Erythroblast (primary cell): ENCODE measurements around the gene MALL.
"Not testable (repeated sequence)": the region's sequence is repeated elsewhere in the genome, so short reads cannot be mapped to it uniquely, and the experiment has no call there.

Experiments used
- DNase-seq, 2 experiments: peaks; one replicate each; lab custom pipeline; 2025; lab: John Stamatoyannopoulos, UW
- GATA1 ChIP-seq: IDR thresholded peaks from 2 replicates; pipeline ENCODE4 v1.6.1; 2011; ENCODE audit warnings: low read depth, mild to moderate bottlenecking, control low read depth, low read length, moderate library complexity
- POLR2A ChIP-seq: IDR thresholded peaks from 2 replicates; pipeline ENCODE4 v1.6.1; 2011; ENCODE audit warnings: mild to moderate bottlenecking, low read length

The MALL gene

DNA sequence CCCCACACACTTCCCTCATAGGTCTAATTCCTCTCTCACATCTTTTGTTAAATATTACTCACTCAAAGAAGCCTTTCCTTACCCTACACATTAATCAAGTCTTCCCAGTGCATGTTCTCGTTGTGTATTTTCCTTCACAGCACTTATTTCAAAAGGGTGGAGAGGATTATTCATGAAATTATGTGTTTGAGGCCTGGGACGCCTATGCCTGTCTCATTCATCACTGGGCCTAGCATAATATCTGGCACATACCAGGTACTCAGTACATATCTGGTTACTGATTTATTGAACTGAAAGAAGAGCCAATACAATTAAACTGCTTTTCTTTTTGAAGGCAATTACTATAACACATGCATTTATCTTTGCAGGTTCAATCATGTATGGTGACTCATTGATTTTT lies 15.1 kb upstream of the MALL start:
- DNase-seq = no peak
- TF ChIP-seq GATA1 (no peak), POLR2A (no peak)

GRCh38 chr2:110126906-110127305 lies 11.3 kb upstream of the MALL start:
- DNase-seq = no peak

DNA sequence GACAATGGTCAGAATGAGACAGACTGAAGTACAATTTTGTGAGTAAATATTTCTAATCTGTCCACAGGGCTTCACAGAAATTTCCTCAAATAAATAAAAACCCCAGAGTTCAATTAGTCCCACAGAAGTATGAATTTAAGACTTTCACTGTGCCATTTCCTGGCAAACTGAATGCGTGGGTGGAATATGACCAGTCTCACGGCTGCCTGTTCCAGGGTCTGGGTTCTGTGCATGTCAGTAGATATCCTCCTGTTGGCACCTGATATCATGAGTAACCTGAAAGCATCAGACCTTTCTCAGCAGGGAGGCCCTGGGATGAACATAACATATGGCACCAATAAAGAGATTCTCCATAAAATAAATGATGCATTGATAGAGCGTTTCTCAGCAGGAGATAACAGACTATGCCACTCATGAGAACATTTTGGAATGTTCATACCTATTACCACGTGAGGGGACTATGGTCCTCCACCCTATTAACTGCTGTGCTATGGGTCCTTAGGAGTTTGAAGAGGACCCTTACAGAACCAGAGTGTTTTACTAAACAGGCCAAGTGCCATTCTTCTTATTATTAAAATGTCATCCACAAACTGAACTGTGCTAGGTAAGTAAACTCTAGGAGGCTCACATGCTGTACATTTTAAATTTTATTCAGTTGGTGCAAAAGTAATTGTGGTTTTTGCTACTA lies 10.6 kb upstream of the MALL start:
- TF ChIP-seq GATA1 (no peak), POLR2A (no peak)
- no peak for DNase-seq

More at GRCh38 chr2:110126906-110127305, 11.3 kb upstream of the MALL start:
- TF ChIP-seq GATA1 (no peak), POLR2A (no peak)

GRCh38 chr2:110124939-110125691 lies 9.5 kb upstream of the MALL start:
- DNase-seq = no peak
- TF ChIP-seq POLR2A (no peak), GATA1 (no peak)

DNA sequence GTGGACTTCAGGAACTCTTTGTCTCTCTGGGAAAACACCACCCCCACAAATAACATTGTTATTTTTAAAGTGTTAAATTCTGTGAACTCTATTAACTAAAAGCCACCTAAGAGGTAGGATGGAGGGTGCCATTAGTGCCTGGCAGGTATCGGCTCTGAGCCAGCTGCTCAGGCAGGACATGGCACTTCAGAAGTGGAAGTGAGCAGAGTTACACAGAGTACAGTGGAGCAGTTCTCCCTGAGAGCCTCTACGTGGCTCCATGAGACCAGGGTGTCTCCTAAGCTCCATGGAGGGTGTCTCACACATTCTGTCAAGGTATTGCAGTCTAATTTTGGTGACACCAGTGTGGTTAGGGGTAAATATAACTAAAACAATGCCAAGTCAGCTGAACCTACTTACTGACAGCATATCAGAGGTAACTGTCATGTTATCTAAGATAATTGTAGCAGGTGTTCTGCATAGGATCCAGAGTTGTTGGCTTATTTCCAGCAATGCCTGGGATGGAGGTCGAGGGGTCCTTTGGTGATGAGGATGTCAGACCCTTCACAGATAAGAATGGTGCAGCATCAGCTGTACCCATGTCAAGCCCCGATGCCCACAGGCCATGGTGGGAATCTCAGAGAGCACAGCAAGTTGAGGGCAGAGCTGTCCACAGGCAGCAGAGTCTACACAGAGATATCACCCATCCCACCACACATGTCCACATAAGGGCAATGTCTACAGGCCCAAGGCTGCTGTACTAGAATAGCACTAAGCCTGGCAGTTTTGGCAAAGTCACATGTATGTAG lies 8.6 kb upstream of the MALL start:
- no peak for DNase-seq
- TF ChIP-seq GATA1 (no peak), POLR2A (no peak)

- TF ChIP-seq POLR2A (no peak), GATA1 (no peak)
- DNase-seq = no peak
Observed at GRCh38 chr2:110121592-110121991, 6.0 kb upstream of the MALL start.

DNA sequence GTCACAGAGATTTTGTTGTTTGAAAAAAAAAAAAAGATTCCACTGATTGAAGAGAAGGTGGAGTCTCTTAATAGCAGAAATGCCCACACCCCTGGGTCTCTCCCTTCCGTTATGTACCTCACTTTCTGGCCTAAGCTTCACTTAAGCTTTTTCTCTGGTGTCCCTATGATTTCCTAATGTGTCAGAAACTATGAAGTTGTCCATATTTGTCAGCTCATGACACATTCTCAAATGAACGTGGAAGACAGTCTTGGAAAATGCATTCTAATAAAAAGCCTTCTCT lies 5.4 kb upstream of the MALL start:
- TF ChIP-seq GATA1 = no peak
- TF ChIP-seq POLR2A = no peak
- DNase-seq = no peak

- no peak for DNase-seq
- TF ChIP-seq POLR2A = no peak
- no peak for TF ChIP-seq GATA1
Observed at GRCh38 chr2:110120171-110121051, 4.8 kb upstream of the MALL start.

DNA sequence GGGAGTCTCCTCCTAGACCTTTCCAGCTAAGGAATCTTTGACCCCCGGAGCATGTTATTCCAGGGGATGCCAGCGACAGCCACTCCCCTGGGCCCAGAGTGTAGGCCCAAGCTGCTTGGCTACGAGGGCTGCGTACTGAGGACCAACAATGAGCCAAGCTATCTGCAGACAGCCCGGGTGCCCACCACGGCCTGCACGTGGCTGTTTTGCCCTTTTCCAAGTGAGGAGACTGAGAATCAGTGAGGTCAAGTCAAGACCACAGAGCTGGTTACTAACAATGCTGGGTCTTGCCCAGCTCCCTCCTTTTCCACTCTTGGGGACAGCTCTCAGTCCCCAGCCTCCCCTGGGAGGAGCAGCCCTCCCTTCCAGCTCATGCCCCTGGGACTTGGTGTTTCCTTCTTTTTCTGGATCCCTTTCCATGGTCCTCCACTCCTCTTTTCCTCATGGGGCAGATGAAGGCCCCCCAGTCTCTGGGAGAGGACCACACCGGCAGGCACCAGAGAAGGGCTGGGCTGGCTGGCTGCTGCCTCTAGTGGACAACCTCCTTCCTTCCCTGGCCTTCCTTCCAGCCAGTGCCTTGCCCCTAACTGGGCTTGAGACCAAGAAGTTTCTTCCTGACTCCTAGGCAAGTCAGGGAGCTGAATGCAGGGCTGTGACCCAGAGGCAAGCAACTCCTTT lies 550 bp upstream of the MALL start:
- no peak for DNase-seq
- TF ChIP-seq GATA1 (no peak), POLR2A (no peak)

GRCh38 chr2:110114831-110115255 lies 779 bp downstream of the MALL start:
- no peak for TF ChIP-seq GATA1
- no peak for TF ChIP-seq POLR2A
- DNase-seq = no peak

DNA sequence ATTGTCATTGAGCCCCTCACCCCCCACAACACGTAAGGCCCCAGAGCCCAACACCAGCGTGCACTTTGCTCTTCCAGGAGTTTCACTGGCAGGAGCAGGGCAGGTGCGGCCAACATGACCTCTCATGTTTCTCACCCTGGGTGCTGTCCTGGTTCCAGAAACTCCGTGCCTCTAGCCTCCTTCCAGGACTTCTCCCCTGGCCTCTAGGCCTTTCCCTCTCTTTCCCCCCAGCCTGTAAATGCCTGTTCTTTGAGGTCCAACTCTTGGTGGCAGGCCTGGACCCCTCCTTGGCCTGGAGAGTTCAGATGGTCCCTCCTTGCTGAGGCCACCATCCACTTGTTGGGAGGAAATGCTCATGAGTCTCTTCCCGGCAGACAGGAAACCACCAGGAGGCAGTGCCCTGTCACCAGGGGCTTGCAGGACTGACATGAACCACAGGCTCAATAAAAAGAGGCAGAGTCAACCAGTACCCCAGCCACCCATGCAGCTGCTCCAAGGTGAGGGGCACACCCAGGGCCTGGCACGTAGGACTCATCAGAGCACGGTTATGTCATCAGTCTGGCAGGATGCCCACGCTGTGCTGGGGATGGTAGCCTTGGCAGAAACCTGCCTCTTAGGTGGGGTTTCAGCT lies 1.5 kb downstream of the MALL start:
- TF ChIP-seq GATA1 (no peak), POLR2A (no peak)
- DNase-seq = no peak

DNA sequence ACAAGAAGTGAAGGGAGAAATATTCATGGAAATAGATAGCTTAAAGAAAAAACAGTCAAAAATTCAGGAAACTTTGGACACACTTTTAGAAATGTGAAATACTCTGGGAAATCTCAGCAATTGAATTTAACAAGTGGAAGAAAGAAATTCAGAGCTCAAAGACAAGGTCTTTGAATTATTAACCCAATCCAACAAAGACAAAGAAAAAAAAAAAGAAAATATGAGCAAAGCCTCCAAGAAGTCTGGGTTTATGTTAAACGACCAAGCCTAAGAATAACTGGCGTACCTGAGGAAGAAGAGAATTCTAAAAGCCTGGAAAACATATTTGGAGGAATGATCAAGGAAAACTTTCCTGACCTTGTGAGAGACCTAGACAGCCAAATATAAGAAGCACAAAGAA lies 7.3 kb downstream of the MALL start:
- DNase-seq = not testable (repeated sequence)
